HCEC 1CT (cell line): ENCODE measurements around the gene OR51B2.
"Not testable (repeated sequence)": the region's sequence is repeated elsewhere in the genome, so short reads cannot be mapped to it uniquely, and the experiment has no call there.

ENCODE experiments used
- DNase-seq: peaks from one replicate; pipeline ENCODE4 v3.0.0-alpha.2; 2017

Gene OR51B2

DNA sequence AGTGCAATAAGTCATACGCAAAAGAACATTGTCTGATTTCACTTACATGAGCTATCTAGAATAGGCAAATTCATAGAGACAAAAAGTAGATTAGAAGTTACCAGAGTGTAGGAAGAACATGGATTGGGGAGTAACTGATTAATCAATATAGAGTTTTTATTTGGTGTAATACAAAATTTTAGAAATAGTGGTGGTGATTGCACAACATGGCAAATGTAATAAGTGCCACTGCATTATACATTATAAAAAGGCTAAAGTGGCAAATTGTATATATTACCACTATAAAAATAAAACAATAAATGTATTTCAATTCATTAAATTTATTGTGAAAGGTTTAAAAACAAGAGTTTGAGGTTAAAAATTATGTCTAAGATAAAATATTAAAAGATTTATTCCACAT lies 13.7 kb downstream of the OR51B2 start:
- no peak for DNase-seq

DNA sequence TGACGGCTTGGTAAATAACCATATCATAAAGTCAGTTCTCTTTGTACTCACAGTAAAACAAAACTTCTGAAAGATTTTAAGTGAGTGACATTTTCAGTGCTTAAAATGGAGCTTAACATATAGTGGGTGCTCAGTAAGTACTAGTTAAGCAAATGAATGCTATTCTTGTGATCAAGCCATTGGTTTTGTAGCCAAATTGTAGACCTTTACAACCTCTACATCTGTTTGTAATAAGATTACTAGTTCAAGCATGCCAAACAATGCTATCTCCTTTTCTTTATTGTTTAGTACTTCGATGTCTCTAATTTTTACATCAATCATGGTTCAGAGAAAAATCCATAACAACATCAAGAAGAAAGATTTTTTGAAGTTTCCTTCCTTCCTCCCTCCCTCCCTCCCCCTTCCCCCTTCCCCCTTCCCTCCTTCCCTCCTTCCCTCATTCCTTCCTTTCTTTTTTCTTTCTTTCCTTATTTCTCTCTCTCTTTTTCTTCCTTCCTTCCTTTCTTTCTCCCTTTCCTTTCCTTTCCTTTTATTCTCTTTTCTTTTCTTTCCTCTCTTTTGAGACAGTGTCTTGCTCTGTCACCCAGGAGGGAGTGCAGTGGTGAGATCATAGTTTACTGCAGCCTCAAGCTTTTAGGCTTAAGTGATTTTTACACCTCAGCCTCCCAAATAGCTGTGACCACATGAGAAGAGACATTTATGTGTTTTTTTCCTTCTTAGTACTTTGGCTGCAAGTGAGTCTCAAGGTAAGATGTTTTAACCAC lies 16.7 kb downstream of the OR51B2 start:
- DNase-seq: no peak

DNA sequence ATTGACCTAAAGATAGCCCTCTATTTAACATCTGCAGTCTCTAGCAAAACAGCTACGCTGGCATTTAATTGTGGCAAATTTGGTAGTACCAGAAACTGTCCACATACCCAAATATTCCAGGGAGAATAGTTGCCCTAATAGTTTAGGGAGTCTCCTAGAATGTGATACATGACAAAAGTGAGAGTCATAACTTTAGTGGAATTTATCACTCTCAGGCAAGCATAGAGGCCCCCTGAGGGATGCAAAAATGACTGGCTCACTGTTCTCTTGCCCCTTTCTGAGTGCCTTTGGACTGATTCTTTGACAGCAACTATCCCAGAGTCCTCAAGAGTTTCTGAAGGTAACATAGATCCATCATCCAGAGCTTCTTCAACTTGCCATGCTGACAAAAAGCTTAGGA lies 20.1 kb downstream of the OR51B2 start:
- no peak for DNase-seq

DNA sequence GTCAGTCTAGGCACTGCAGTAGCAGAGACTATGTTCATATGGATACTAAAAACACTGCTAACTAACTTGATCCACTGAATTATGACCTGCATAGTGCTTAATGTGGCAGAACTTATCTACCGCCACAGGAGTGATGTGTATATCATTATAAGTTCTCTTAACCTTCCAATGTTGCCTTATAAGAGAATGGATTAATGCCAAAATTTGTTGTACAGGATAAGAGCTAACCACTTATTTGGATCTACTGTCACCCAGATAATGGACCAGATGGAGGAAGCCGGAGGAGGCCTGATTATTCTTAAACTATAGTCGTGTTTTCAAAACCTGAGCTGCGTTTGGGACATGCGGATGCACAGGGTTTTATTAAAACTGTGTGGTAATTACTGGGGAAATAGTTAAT lies 20.5 kb downstream of the OR51B2 start:
- no peak for DNase-seq

GRCh38 chr11:5301846-5302245 lies 22.3 kb downstream of the OR51B2 start, which contains the start of gene OR51B4:
OR51B4 (minus strand) TSS chr11:5301946; CDS start chr11:5301946, 0 bp downstream.
- DNase-seq: no peak

DNA sequence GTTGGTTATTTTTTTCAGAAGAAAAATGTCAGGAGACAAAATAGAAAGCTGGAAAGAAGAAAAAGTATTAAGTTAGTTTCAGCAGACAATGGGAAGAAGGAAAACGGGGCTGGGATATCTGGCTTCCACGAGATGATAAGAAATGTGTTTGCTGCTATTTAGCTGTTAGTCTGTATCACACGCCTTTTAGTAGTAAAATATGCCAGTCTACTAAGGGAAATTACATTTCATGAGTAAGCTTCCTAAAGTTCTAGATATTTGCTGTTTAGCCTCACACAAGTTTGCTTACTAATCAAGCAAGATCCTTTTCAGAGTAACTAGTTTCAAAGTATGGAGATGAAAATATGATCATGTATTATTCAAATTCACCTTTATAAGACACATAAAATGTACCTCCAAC lies 23.8 kb downstream of the OR51B2 start:
- DNase-seq: no peak

DNA sequence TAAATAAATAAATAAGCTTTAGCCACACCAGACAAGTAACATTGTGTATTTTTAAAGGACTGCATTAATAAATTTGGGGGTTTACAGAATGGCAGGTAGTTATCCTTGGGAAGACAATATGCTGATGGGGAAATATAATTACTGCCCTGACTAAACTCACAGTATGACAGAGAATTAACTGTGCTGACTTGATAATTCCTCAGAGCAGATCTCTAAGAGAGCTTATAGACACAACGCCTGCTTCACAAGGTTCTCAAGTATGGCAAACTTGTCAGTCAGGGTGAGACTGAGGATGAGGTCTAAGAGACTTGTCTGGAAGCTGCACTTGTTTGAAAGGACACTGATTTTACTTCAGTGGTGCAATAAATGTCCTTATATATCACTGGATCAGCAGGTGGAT lies 25.6 kb downstream of the OR51B2 start:
- no peak for DNase-seq

DNA sequence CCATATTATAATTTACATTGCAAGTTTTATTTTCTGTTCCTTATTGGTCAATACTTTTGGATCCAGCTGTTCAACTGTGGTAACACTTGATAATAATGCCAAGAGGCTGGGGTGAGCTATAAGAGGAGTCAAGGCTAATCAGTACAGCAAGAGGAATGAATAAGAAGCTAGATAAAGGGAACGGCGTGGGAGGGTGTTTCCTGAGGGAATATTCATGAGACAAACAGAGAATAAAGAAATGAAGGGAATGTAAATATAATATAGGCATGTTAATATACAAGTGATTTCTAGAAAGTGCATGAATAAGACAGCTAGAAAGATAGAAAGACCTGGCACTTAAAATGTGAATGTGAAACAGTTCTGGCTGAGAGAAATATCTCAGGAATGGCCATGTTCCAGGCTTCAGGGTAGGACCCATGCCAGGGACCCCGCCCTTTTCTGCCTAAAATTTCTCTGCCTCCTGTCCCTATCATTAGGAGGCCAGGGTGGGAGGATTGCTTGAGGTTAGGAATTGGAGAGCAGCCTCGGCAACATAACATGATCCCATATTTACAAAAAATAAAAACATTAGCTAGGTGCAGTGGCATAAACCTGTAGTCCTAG lies 26.3 kb downstream of the OR51B2 start:
- no peak for DNase-seq

- DNase-seq: not testable (repeated sequence)
These were observed 29.6 kb downstream of the OR51B2 start for GRCh38 chr11:5294342-5294995.

- DNase-seq: no peak
These were observed 31.1 kb downstream of the OR51B2 start for GRCh38 chr11:5293028-5293427.

DNA sequence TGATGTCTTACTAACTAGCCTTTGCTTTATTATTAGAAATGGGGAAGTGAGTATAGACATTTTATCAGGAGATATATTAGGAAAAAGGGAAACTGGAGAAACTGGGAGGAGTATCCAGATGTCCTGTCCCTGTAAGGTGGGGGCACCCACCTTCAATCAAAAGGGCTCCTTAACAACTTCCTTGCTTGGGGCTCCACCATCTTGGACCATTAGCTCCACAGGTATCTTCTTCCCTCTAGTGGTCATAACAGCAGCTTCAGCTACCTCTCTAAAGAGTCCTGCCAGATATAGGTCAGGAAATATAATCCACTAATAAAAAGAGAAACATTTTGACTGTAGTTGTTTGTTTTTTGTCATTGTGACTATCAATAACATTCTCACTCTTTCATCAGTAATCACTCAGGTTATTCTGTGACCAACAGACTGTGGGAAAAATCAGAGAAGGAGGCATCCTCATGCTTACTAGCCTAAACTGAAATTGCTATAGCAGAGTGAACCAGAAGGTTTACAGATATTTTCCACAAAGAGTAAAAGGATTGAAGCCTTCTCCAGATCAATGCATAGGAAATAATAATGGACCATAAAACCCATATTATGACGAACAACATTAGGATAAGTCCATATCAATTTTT lies 32.8 kb downstream of the OR51B2 start:
- DNase-seq: peak; percentile 69

DNA sequence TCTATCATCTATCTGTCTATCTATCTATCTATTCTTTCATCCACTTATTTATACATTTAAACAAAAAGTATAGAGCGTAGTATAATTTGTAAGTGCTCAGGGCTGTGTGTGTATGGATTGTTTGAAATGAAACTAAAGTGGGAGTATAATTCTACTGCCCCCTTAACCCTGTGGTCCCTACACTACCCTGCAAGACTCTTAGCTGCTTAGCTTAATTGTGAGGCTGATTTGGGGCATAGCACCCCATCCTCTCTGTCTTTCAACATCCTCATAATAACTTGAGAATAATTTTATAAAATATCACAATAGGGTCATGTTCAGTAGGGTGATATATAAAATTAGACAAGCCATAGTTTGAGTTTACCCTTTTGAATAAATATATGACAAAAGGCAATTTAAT lies 34.0 kb downstream of the OR51B2 start:
- DNase-seq: no peak

- DNase-seq: peak; percentile 42
These were observed 34.4 kb downstream of the OR51B2 start for GRCh38 chr11:5289696-5290095.

GRCh38 chr11:5288906-5289550 lies 35.1 kb downstream of the OR51B2 start:
- DNase-seq: peak; percentile 42

DNA sequence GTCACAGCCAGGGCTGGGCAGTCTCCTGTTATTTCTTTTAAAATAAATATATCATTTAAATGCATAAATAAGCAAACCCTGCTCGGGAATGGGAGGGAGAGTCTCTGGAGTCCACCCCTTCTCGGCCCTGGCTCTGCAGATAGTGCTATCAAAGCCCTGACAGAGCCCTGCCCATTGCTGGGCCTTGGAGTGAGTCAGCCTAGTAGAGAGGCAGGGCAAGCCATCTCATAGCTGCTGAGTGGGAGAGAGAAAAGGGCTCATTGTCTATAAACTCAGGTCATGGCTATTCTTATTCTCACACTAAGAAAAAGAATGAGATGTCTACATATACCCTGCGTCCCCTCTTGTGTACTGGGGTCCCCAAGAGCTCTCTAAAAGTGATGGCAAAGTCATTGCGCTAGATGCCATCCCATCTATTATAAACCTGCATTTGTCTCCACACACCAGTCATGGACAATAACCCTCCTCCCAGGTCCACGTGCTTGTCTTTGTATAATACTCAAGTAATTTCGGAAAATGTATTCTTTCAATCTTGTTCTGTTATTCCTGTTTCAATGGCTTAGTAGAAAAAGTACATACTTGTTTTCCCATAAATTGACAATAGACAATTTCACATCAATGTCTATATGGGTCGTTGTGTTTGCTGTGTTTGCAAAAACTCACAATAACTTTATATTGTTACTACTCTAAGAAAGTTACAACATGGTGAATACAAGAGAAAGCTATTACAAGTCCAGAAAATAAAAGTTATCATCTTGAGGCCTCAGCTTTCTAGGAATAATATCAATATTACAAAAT lies 35.8 kb downstream of the OR51B2 start:
- DNase-seq: no peak

GRCh38 chr11:5286901-5287300 lies 37.2 kb downstream of the OR51B2 start:
- no peak for DNase-seq

GRCh38 chr11:5286351-5286750 lies 37.7 kb downstream of the OR51B2 start:
- no peak for DNase-seq

- DNase-seq: no peak
These were observed 38.3 kb downstream of the OR51B2 start for GRCh38 chr11:5285703-5286340.

DNA sequence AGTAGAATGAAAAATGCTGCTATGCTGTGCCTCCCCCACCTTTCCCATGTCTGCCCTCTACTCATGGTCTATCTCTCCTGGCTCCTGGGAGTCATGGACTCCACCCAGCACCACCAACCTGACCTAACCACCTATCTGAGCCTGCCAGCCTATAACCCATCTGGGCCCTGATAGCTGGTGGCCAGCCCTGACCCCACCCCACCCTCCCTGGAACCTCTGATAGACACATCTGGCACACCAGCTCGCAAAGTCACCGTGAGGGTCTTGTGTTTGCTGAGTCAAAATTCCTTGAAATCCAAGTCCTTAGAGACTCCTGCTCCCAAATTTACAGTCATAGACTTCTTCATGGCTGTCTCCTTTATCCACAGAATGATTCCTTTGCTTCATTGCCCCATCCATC lies 39.5 kb downstream of the OR51B2 start:
- DNase-seq: no peak

- DNase-seq: no peak
These were observed 40.2 kb downstream of the OR51B2 start for GRCh38 chr11:5283882-5284281.

DNA sequence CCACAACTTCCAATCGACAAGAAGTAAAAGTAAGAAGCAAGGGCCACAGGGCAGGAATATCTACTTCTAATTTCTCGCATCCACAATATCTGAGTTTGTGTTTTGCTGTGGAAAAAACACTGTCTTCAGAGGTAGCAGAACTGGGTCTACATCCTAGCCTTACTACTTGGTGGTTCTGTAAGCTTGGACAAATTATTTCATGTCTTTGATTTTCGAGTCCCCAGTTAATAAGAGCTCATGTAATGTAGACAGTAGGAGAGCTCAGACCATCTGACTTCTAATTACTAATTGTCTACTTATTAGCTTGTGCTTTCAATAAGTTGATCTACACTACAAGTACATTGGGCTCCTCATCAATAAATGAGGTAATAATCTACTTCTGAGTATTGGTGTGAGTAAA lies 41.0 kb downstream of the OR51B2 start:
- DNase-seq: no peak

- no peak for DNase-seq
These were observed 41.5 kb downstream of the OR51B2 start for GRCh38 chr11:5282628-5283027.
